CD4-positive, alpha-beta T cell (primary cell): Measurements from ENCODE around the gene WDR90. TPM values are rescaled to one million over a fixed set of nuclear protein-coding genes. Genes with fewer than 3 reads are reported as not detected.
A peak's percentile ranks its signal among the peaks of the same experiment; 100 is the strongest.
"Not testable (repeated sequence)": the region's sequence is repeated elsewhere in the genome, so short reads cannot be mapped to it uniquely, and the experiment has no call there.

Source experiments
- ATAC-seq: fragments of 200-7000 bp; cut with Tn5 transposase; one replicate; pipeline ENCODE4 v1.10.0; 2022; ENCODE audit warnings: mild to moderate bottlenecking; ENCODE audit not compliant: poor library complexity
- CTCF ChIA-PET: fragments of 350-600 bp; sonication (Branson Sonifier 250); formaldehyde crosslinking; loops from one replicate; lab custom pipeline; 2021; ENCODE audit warnings: antibody characterized with exemption, inconsistent platforms; lab: Charles Lee
- POLR2A ChIA-PET: fragments of 350-600 bp; sonication (Branson Sonifier 250); formaldehyde crosslinking; loops from one replicate; lab custom pipeline; 2021; ENCODE audit warnings: antibody characterized with exemption, inconsistent platforms; lab: Charles Lee
- DNase-seq, 14 experiments: peaks; one replicate each; pipeline ENCODE4 v3.0.0-alpha.2; 2013 to 2020; ENCODE audit warnings: mixed read lengths in 2 of 14
- H3K27ac ChIP-seq, 2 donors: one replicate each; pipeline versions ENCODE4 v1.5.1 to v1.7.0; 2013; ENCODE audit warnings: low read length in 2 of 2, low read depth in 1 of 2, mild to moderate bottlenecking in 1 of 2
- H3K27me3 ChIP-seq, 2 experiments: 1 replicate in 1 of 2; 2 replicates in 1 of 2; pipeline versions ENCODE4 v1.6.1 to v1.7.0; 2013; ENCODE audit warnings: low read length in 2 of 2, control low read depth in 1 of 2, mild to moderate bottlenecking in 1 of 2, moderate library complexity in 1 of 2; ENCODE audit not compliant: insufficient read depth in 2 of 2, control insufficient read depth in 1 of 2
- H3K36me3 ChIP-seq: one replicate; pipeline ENCODE4 v1.6.1; 2013; ENCODE audit warnings: low read length, control low read depth; ENCODE audit not compliant: insufficient read depth
- H3K4me1 ChIP-seq: one replicate; pipeline ENCODE4 v1.6.1; 2013; ENCODE audit warnings: low read length, control low read depth; ENCODE audit not compliant: insufficient read depth
- H3K4me3 ChIP-seq: one replicate; pipeline ENCODE4 v1.5.1; 2013; ENCODE audit warnings: mild to moderate bottlenecking, low read length, moderate library complexity
- H3K9me3 ChIP-seq, 2 experiments: 1 replicate in 1 of 2; 2 replicates in 1 of 2; pipeline versions ENCODE4 v1.6.1 to v1.7.0; 2013; ENCODE audit warnings: low read length in 2 of 2, mild to moderate bottlenecking in 2 of 2, control low read depth in 1 of 2, moderate library complexity in 1 of 2; ENCODE audit not compliant: control insufficient read depth in 1 of 2, insufficient read depth in 1 of 2
- H3K27ac Mint-ChIP-seq: one replicate; pipeline ENCODE4 v1.8.0; 2020; ENCODE audit warnings: mixed read lengths
- H3K27me3 Mint-ChIP-seq: one replicate; pipeline ENCODE4 v1.8.0; 2021; ENCODE audit warnings: mixed read lengths
- H3K36me3 Mint-ChIP-seq: one replicate; pipeline ENCODE4 v1.8.0; 2021; ENCODE audit warnings: low read depth, mixed read lengths
- H3K4me1 Mint-ChIP-seq: one replicate; pipeline ENCODE4 v1.8.0; 2021; ENCODE audit warnings: low read depth, mixed read lengths
- H3K4me3 Mint-ChIP-seq: one replicate; pipeline ENCODE4 v1.8.0; 2020; ENCODE audit warnings: mild to moderate bottlenecking, mixed read lengths
- H3K9me3 Mint-ChIP-seq: one replicate; pipeline ENCODE4 v1.8.0; 2020; ENCODE audit warnings: mixed read lengths
- intact Hi-C, 2 experiments: fragments of 100-400 bp; cut with DNase I in 1 of 2; cut with micrococcal nuclease in 1 of 2; formaldehyde crosslinking; loops; one replicate each; pipeline versions ENCODE4 v1.15.1 to v1.9.0; 2023 to 2025; cut with DNase I, micrococcal nuclease
- total RNA-seq, 174 experiments: library from RNA in 2 of 174; stranded (reverse) in 2 of 174; gene quantifications; one replicate each; pipeline ENCODE4 v1.2.3 and lab custom pipeline; 2021 to 2026
- TF ChIP-seq, protein P1 (sequence below): fragments of 200-600 bp; IDR thresholded peaks from one replicate; pipeline ENCODE4 v1.8.0; 2022; ENCODE audit warnings: antibody characterized with exemption, mild to moderate bottlenecking

The WDR90 gene
- total RNA-seq, 2 experiments from 2014 or later, result 8.1 to 10.3 TPM

DNA sequence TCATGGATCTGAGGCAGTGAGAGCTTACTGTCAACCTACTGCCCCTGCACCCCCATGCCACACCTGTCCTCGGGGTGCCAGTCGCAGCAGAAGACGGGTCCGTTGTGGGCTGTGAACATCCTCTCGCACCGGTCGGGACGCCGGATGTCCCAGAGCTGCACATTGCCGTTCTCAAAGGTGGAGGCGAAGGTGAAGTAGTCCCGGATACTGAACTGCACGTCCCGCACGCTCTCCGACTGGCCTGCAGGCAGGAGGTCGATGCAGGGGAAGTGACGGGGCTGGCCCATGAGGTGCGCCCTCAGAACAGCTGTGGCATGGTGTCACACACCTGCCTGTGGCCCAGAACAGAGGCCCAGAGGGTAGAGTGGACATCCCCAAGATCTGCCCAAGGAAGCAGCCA lies 38.3 kb downstream of the WDR90 start:
- ChIA-PET POLR2A (no interaction called here), CTCF (interaction anchor here (1.8 kb wide), 1 partner anchor 20 kb away, joined by 5 read pairs; the partner anchor contains the start of gene RHOT2)
- H3K27ac ChIP-seq, result no peak overlapping the region
- Mint-ChIP-seq H3K36me3 (peaks cover 10% of the 10 kb centered on the region), H3K9me3 (no peaks in the 10 kb centered on the region), H3K4me1 (peaks cover 18% of the 10 kb centered on the region), H3K27ac (no peak overlapping the region), H3K4me3 (no peak overlapping the region), H3K27me3 (no peaks in the 10 kb centered on the region)
- H3K27me3 ChIP-seq, result no peaks in the 10 kb centered on the region
- no peak overlapping the region for H3K4me3 ChIP-seq
- ATAC-seq (no peak), DNase-seq (no peak)
- H3K36me3 ChIP-seq, result peaks cover 18% of the 10 kb centered on the region
- H3K9me3 ChIP-seq, result peaks cover 0 to 7% of the 10 kb centered on the region in 2 experiments
- peaks cover 57% of the 10 kb centered on the region for H3K4me1 ChIP-seq
- intact Hi-C loops, result no loop called here
- TF ChIP-seq, protein P1, sequence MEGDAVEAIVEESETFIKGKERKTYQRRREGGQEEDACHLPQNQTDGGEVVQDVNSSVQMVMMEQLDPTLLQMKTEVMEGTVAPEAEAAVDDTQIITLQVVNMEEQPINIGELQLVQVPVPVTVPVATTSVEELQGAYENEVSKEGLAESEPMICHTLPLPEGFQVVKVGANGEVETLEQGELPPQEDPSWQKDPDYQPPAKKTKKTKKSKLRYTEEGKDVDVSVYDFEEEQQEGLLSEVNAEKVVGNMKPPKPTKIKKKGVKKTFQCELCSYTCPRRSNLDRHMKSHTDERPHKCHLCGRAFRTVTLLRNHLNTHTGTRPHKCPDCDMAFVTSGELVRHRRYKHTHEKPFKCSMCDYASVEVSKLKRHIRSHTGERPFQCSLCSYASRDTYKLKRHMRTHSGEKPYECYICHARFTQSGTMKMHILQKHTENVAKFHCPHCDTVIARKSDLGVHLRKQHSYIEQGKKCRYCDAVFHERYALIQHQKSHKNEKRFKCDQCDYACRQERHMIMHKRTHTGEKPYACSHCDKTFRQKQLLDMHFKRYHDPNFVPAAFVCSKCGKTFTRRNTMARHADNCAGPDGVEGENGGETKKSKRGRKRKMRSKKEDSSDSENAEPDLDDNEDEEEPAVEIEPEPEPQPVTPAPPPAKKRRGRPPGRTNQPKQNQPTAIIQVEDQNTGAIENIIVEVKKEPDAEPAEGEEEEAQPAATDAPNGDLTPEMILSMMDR, result no peak

DNA sequence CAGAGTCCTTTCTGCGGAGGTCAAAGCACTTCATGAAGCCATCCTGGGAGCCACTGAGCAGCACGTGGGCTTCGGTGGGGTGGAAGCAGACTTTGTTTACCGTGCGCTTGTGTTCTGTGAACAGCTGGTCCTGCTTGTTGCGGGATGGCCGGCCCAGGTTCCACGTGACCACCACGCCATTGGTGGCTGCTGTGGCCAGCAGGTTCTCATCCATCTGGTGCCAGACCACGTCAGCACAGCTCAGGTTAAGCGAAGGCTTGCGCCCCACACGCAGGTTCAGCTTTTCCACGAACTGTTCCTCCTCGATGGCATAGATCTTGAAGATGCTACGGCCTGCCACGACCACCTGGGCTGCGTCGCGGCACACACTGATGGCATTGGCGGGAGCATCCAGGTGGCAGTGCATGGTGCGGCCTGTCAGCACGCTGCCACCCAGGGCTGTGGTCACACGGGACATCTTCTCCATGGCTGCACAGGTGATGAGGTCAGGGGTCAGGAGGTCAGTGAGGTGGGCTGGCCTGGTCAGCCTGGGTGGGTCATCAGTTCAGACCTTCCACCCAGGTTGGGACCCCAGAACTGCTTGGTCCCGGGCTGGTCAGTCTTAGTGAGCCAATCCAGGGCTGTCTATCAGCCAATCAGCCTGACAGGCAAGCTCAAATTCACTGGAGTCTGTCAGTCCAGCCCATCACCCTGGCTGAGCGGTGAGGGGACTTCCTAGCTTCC lies 40.2 kb downstream of the WDR90 start:
- peaks cover 5% of the 10 kb centered on the region for H3K36me3 Mint-ChIP-seq
- TF ChIP-seq, protein P1, result no peak
- CTCF ChIA-PET, result interaction anchor here (1.0 to 1.3 kb wide), 2 partner anchors 22 to 23 kb away, joined by 3 read pairs; no protein-coding TSS in a partner anchor

GRCh38 chr16:691242-691641 lies 42.1 kb downstream of the WDR90 start:
- H3K27ac Mint-ChIP-seq, CTCF ChIA-PET, H3K9me3 ChIP-seq, H3K27me3 ChIP-seq, ATAC-seq, H3K36me3 ChIP-seq, H3K27ac ChIP-seq, H3K27me3 Mint-ChIP-seq, H3K4me3 ChIP-seq, H3K9me3 Mint-ChIP-seq, H3K36me3 Mint-ChIP-seq, DNase-seq: not testable (repeated sequence)
- POLR2A ChIA-PET, result interaction anchor here (0.7 to 2.2 kb wide), 4 partner anchors 11 to 116 kb away, joined by 3 to 8 read pairs (median 3); partner anchors contain the start of genes CHTF18, RHOT2, RPUSD1 and STUB1
- Mint-ChIP-seq H3K4me1 (peaks cover 22% of the 10 kb centered on the region), H3K4me3 (peak overlapping the region; percentile 96)
- H3K4me1 ChIP-seq, result peaks cover 51% of the 10 kb centered on the region
- intact Hi-C loops, result loop anchor here in 1 of 2 experiments (10.0 kb wide), 2 partner anchors 724 to 1274 kb away; partner anchors contain the start of genes RNF151, RPS2 and UNKL

More for the DNA sequence above, 40.2 kb downstream of the WDR90 start:
- intact Hi-C loops, result no loop called here
- H3K27me3 ChIP-seq, result no peaks in the 10 kb centered on the region
- H3K4me3 Mint-ChIP-seq, result peak overlapping the region; percentile 96
- H3K9me3 Mint-ChIP-seq, result no peaks in the 10 kb centered on the region
- peaks cover 11% of the 10 kb centered on the region for H3K36me3 ChIP-seq
- DNase-seq (peak in 1 of 14 experiments; percentile 44), ATAC-seq (no peak)
- H3K4me3 ChIP-seq, result peak overlapping the region; percentile 88
- H3K27me3 Mint-ChIP-seq, result no peaks in the 10 kb centered on the region
- H3K27ac ChIP-seq, result peak overlapping the region; percentile 69 to 73
- peaks cover 0 to 7% of the 10 kb centered on the region in 2 experiments for H3K9me3 ChIP-seq
- H3K4me1 ChIP-seq, result peaks cover 52% of the 10 kb centered on the region
- peak overlapping the region; percentile 88 for H3K27ac Mint-ChIP-seq
- POLR2A ChIA-PET, result interaction anchor here (0.9 to 3.0 kb wide), 9 partner anchors 8 to 314 kb away, joined by 3 to 35 read pairs (median 6); partner anchors contain the start of genes CHTF18, METTL26, RHOT2 and RPUSD1
- peaks cover 15% of the 10 kb centered on the region for H3K4me1 Mint-ChIP-seq
